NCI-H2227 (cell line): ENCODE measurements around the gene NUDT7.

Experiments
- DNase-seq: peaks from one replicate; lab custom pipeline; 2025; ENCODE audit not compliant: unreplicated experiment; lab: John Stamatoyannopoulos, UW

Gene NUDT7

GRCh38 chr16:77722309-77723107 is at the start of gene NUDT7:
Gene NUDT7 (plus strand): TSS chr16:77722514. CDS start chr16:77722583, 69 bp downstream.
- peak; percentile 93 for DNase-seq

DNA sequence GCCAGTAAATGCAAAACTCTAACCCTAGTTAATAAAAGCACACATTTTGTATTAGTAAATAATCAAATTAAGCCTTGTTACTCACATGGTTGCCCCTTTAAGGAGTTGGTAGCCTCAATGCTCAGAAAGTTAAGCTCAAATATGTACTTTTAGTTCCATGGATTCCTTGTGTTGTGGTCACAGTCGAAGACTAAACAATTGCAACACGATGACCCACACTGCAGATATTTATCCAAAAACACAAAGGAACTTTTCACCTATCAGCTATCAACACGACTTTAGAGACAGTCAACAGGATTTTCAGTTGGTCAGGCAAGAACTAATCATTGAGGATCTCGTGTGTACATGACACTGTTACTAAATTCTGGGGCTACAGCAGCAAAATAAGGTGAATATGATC is 47.4 kb upstream of the NUDT7 start:
- no peak for DNase-seq

DNA sequence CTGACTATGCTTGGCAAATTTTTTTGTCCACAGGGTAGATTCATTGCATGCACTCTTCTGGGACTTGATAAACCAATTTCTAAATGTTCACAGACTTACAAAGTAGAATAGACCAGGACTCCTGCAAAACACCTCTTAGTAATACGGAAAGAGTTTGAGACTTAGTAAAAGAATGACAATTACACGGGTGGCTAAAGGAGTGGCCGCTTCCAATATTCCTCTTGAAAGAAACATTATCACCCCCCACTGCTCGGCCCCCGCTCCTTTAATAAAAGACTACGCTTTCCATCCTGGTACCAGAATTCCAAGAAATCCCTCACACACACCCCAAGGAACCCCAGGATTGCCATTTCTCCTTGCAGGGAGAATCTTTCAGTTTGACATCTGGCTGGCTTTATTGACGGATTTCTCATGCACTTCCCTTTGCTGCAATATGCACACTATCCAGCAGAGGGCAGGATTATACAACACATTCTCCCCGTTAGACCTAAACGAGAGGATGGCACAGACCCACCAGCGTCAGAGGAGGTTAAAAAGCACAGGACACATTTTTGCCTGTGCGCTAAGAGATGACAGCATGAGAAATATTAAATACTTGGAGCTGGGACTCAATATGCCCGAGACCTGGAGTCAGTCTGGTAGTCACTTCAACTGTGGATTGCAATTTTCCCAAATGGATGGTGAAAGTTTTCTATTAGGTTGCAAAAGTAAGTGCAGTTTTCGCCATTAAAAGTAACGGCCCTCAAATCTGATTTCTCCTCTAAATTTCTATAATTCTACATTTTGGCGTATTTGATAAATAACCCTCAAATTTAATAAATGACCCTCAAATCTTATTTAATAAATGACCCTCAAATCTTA is 46.6 kb upstream of the NUDT7 start:
- peak; percentile 78 for DNase-seq

DNA sequence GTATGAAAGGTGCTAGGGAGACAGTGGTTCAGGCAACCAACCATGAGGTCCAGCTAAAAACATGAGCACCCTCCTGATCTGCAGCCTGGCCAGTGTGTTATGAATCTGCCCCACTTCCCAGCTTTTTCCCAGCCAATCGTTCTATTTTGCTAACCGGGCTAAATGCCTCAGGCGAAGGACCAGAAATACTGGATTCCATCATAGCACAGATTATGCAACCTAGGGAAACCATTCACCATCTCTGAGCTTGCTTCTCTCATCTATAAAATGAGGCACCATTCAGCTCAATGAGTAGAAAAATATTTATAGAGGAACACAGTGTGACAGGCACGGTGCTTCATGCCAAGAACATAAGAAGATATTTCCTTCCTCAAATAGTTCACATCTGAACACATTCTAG is 45.2 kb upstream of the NUDT7 start:
- no peak for DNase-seq

DNA sequence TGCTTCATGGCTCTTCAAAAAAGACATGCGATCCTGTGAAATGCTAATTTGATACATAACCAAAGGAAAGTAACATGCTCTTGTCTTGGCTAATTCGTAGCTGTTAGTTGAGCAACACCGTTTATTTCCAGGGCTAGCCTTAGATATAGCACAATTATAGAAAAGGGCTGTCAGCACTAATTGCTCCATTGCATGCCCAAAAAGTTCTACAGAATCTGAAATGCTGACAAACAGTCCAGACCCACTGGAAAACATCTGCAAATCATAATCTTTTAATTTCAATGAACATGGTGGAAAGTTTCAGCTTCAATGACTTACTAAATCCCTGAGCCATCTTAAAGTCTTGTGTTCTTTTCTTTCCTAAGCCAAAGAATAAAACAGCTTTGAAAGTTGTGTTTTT is 42.9 kb upstream of the NUDT7 start:
- DNase-seq: no peak

DNA sequence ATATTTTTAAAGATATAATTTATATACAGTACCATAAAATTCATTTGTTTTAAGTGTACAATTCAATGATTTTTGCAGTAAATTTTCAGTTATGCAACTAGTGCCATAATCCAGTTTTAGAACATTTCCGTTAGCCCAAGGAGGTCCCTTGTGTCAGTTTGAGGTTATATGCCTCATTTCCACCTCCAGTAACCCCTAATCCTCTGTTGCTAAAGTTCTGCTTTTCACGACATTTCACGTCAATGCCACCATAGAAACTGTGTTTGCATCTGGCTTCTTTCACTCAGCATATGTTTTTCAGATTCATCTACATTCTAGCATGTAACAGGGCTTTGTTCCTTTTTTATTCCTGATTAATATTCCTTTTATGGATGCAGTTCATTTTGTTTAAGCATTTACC is 42.4 kb upstream of the NUDT7 start:
- DNase-seq: no peak

DNA sequence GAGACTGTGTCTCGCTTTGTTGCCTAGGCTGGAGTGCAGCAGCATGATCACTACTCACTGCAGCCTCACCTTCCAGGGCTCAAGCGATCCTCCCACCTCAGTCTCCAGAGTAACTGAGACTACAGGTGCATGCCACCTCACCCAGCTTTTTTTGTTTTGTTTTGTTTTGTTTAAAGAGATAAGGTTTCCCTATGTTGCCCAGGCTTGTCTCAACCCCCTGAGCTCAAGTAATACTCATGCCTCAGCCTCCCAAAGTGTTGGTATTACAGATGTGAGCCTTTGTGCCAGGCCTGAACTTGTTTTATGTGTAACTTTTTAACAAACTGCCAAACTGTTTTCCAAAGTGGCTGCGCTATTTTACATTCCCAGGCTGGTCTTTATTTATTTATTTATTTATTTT is 41.8 kb upstream of the NUDT7 start:
- no peak for DNase-seq

GRCh38 chr16:77682586-77682985 is 39.7 kb upstream of the NUDT7 start:
- DNase-seq: no peak

GRCh38 chr16:77683397-77684180 is 38.7 kb upstream of the NUDT7 start:
- no peak for DNase-seq

GRCh38 chr16:77684181-77684526 is 38.2 kb upstream of the NUDT7 start:
- DNase-seq: peak; percentile 28

DNA sequence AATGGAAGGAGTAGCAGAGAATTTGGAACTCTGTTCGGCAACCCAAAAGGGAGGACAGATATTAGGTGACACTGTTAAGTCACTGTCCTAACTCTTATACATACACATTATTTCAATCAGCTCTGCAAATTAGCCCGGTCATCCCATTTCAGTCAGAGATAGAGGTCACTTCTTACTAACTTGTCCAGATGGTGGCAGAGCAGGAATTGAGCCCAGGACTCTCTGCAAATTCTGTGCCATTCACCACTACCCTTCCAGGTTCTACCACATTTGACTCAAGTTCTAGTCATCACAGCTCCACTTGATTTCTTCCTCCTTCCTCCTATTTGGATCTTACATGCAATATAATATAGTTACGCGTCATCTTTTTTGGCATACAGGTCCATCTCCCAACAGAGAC is 35.9 kb upstream of the NUDT7 start:
- DNase-seq: no peak

GRCh38 chr16:77689971-77690370 is 32.3 kb upstream of the NUDT7 start:
- DNase-seq: no peak

- DNase-seq: no peak
Measured at GRCh38 chr16:77690416-77690815, 31.9 kb upstream of the NUDT7 start.

DNA sequence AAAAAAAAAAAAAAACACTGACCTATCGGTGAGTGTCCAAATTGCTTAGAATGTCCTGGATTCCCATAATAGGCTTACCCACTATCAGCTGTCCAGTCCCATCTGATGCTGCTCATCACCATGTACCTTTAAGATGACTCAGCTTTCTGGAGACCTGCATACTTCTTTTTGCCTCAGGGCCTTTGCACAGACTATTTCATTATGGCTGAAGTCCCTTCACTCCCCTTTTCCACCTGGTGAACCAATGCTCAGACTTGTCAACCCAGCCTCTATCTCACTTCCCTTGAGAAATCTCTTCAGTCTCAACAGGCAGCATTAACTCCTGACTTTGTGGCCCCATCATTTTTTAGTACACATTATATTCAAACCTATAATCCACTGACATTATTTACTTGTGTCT is 29.7 kb upstream of the NUDT7 start:
- DNase-seq: no peak

- peak; percentile 61 for DNase-seq
Measured at GRCh38 chr16:77696149-77696548, 26.2 kb upstream of the NUDT7 start.

DNA sequence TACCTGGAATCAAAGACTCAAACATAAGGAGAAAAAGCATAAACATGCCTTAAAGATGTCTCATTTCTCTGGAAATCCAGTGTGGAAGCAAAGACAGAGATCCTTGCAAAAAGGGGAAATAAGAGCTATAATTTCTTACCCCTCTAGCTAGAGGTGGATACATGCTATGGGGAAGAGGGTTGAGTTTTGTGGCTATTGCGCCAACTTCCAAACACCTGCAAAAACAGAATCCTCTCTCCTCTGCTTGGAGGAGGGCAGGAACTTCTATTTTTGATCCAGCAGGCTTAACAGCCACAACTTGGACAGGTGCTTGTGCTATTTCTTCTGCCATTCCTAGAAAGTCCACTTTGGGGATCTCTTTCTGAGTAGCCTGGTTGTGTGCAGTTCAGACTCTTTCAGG is 21.5 kb upstream of the NUDT7 start:
- no peak for DNase-seq

DNA sequence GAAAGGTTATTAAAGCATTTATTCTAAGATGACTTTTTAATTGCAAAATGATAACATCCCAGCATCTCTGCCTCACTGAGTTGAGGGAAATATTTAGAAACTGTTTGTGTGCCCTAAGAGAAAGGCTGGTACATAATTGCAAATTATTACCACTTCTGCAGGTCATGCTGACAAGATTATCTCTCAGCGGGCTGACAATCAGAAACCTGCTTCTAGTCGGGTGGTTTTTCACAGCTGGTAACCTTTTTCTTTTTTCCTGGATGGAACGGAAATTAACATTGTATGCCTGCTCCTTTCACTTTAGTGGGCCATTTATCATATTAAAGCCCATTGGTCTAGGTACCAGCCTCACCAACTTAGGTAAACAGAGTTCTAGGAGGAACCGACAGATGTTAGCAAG is 17.0 kb upstream of the NUDT7 start:
- peak; percentile 56 for DNase-seq

DNA sequence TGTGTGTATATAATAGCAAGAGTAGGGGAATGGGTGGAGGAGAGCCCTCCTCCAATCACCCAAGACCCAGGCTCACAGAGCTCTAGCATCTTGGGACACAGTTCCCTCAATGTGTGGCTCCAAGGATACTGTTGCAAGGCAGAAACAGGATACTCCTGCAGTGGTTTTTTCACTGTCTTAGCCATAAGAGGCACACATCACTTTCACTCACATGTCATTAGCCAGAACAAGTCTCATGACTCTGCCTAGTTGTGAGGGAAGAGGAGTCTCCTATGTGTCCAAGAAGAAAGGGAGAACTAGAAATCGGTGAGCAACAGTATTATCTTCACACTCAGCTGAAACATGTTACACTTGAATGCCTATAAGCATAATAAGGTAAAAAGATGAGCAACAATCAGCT is 11.1 kb upstream of the NUDT7 start:
- DNase-seq: no peak

DNA sequence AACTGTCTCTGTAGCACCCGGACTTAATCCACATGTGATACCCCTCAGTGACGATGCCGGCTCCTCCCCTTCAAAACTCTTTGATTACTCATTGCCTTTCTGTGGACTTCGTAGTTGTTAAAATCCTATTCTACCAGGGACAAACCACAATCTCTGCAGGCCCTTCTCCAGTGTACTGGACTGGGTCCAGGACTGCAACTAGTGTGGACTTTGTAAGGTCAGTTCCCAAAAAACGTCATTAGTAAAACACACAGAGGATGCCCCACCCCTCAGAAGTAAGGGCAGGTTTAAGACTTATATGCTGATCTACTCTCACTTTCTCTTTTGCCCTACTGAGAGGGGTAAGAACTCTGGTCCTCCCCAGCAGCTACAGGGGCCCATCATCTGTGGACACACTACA is 10.5 kb upstream of the NUDT7 start:
- DNase-seq: no peak

DNA sequence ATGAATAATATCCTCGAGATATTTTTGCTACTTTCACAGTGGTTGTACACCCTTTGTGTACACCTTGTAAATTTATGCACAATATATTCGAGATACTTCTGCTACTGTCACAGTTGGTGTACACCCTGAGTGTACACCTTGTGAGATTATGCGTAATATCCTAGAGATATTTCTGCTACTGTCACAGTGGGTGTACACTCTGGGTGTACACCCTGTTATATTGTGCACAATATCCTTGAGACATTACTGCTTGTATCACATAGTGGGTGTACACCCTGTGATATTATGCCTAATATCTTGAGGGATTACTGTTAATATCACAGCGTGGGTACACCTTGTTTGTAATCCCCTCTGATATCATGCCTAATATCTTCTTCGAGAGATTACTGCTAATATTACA is 7.2 kb upstream of the NUDT7 start:
- DNase-seq: no peak

DNA sequence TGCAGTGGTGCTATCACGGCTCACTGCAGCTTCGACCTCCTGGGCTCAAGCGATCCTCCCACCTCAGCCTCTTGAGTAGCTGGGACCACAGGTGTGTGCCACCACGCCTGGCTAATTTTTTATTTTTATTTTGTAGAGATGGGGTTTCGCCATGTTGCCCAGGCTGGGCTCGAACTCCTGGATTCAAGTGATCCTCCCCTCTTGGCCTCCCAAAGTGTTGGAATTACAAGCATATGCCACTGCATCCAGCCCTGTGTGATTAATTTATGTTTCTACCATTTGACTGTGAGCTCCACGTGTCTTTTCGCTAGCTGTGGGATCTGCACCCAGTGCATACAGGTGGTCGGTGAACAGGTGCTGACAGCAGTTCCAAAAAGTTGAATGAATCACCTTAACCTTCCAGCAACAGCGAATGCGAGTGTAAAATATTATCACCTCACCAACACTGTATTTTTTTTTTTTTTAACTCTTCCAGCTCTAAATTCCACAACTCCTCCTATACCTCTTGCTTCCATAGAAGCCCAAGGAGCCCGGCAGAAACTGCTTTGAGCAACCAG is 484 bp upstream of the NUDT7 start:
- DNase-seq: no peak
